ENCODE data around the gene TCEAL3. TPM values are rescaled to one million over a fixed set of nuclear protein-coding genes. Genes with fewer than 3 reads are reported as not detected.

The TCEAL3 gene
- total and polyA plus RNA-seq, 2 of the 8 experiments (the other 6 are each of a cell fraction or from before 2014, with no cell fraction given): 4.4 to 12.0 TPM

DNA sequence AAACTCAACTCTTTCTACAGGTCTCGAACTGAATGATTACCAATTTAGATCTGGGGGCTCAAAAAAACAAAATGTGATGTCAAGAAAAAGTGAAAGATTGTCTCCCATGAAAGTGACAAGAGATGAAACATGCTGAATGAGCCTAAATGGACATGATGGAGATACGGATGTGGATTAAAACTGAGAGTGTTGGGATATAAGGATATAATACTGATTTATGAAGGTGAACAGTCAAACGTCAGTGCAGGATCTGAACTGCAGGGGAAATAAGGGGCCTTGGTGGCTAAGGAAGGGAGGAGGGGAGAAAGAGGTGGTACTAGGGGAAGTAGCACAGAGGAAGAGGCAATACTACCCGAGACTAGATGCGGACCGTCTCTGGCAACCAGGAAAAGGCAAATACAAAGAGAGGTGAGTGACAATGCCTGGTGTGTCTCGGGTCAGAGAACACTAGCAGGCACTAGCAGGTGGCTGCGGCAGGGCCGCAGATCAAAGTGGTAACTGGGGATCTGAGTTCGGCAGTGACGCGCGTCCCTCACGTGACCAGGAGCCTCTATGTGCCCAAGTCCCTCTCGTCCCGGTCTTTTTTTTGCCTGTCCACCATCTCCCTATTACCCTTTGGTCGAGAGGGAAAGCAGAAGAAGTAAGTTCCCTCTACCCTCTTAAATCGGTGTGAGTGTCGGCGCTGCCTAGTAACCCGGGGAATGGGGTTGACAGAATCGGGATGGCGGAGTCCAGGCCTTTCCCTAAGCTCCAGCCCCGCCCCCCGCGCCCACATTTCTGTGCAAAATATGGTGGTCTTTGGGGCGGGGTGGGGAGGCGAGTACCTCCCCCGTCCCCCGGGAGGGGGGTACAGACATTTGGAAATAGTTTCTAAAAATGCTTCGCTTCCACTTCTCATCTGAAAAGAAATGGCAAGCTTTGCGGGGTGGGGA, 20.9 kb downstream of the TCEAL3 start, which contains the start of gene TCEAL1 (continued):
- TF ChIP-seq YY1 (IDR thresholded peaks at IDR 0.05; ENCODE audit: low read depth, low read length) (no peak), SIN3A (conservative IDR thresholded peaks at IDR 0.05 in 1 of 2, IDR thresholded peaks at IDR 0.05 in 1 of 2; ENCODE audit: low read depth in 1 of 2, low read length in 2 of 2) (no peak), POU5F1 (IDR thresholded peaks at IDR 0.05; ENCODE audit: low read depth, low read length) (no peak), CTBP2 (IDR thresholded peaks at IDR 0.05; ENCODE audit: borderline replicate concordance, insufficient read depth, insufficient read length, low read length) (no peak), SAP30 (IDR thresholded peaks at IDR 0.05; ENCODE audit: insufficient read depth, insufficient replicate concordance, low read length) (peak; percentile 56), CBX5 (IDR thresholded peaks at IDR 0.05; ENCODE audit: low read depth, low read length) (no peak), TEAD4 (IDR thresholded peaks at IDR 0.05; ENCODE audit: low read depth, low read length) (no peak), CHD1 (IDR thresholded peaks at IDR 0.05; ENCODE audit: low read depth, low read length) (no peak), GABPA (IDR thresholded peaks at IDR 0.05; ENCODE audit: borderline replicate concordance, insufficient read depth, low read length) (no peak), RXRA (IDR thresholded peaks at IDR 0.05; ENCODE audit: insufficient read depth, low read depth, low read length) (no peak)
- TF ChIP-seq, protein P1, sequence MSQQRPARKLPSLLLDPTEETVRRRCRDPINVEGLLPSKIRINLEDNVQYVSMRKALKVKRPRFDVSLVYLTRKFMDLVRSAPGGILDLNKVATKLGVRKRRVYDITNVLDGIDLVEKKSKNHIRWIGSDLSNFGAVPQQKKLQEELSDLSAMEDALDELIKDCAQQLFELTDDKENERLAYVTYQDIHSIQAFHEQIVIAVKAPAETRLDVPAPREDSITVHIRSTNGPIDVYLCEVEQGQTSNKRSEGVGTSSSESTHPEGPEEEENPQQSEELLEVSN (IDR thresholded peaks at IDR 0.05): no peak
